Activated CD4-positive, CD25-positive, alpha-beta regulatory T cell treated with anti-CD3 and anti-CD28 coated beads, Interleukin-2, amount 50 U/mL, for 16 hours (primary cell): ENCODE data around the gene HCN1.

Experiments
- DNase-seq: peaks from one replicate; pipeline ENCODE4 v3.0.0-alpha.2; 2020; ENCODE audit warnings: low read depth, low spot score

HCN1 gene

GRCh38 chr5:45696206-45696836, at the start of gene HCN1:
Gene HCN1, minus strand, starts transcription at chr5:45696380.
- no peak for DNase-seq

GRCh38 chr5:45741110-45741509, 44.9 kb upstream of the HCN1 start:
- DNase-seq: no peak

- DNase-seq: no peak
Measured at GRCh38 chr5:45737153-45737552, 41.0 kb upstream of the HCN1 start.

- DNase-seq: no peak
Measured at GRCh38 chr5:45725537-45725936, 29.4 kb upstream of the HCN1 start.

GRCh38 chr5:45697201-45697600, 1.0 kb upstream of the HCN1 start:
- DNase-seq: no peak

- no peak for DNase-seq
Measured at GRCh38 chr5:45695804-45696156, 400 bp downstream of the HCN1 start.

GRCh38 chr5:45694971-45695803, 993 bp downstream of the HCN1 start:
- no peak for DNase-seq

GRCh38 chr5:45694255-45694814, 1.8 kb downstream of the HCN1 start:
- DNase-seq: no peak

- no peak for DNase-seq
Measured at GRCh38 chr5:45692481-45692880, 3.7 kb downstream of the HCN1 start.

- no peak for DNase-seq
Measured at GRCh38 chr5:45691656-45692055, 4.5 kb downstream of the HCN1 start.

- DNase-seq: no peak
Measured at GRCh38 chr5:45687701-45688100, 8.5 kb downstream of the HCN1 start.

- no peak for DNase-seq
Measured at GRCh38 chr5:45686620-45687019, 9.6 kb downstream of the HCN1 start.

- no peak for DNase-seq
Measured at GRCh38 chr5:45684118-45684517, 12.1 kb downstream of the HCN1 start.

- DNase-seq: no peak
Measured at GRCh38 chr5:45680950-45681349, 15.2 kb downstream of the HCN1 start.

- DNase-seq: no peak
Measured at GRCh38 chr5:45677524-45677923, 18.7 kb downstream of the HCN1 start.

- DNase-seq: no peak
Measured at GRCh38 chr5:45672271-45672670, 23.9 kb downstream of the HCN1 start.

GRCh38 chr5:45648744-45649143, 47.4 kb downstream of the HCN1 start:
- DNase-seq: no peak

GRCh38 chr5:45643056-45643455, 53.1 kb downstream of the HCN1 start:
- no peak for DNase-seq

GRCh38 chr5:45642370-45642769, 53.8 kb downstream of the HCN1 start:
- DNase-seq: no peak

GRCh38 chr5:45639040-45639439, 57.1 kb downstream of the HCN1 start:
- DNase-seq: no peak

- no peak for DNase-seq
Measured at GRCh38 chr5:45627076-45627656, 69.0 kb downstream of the HCN1 start.

- DNase-seq: no peak
Measured at GRCh38 chr5:45623832-45624231, 72.3 kb downstream of the HCN1 start.

- no peak for DNase-seq
Measured at GRCh38 chr5:45622365-45622764, 73.8 kb downstream of the HCN1 start.
